Right atrium auricular region (tissue), 2 donors: Measurements from ENCODE around the gene KLF3. TPM values are rescaled to one million over a fixed set of nuclear protein-coding genes. Genes with fewer than 3 reads are reported as not detected.
A peak's percentile ranks its signal among the peaks of the same experiment; 100 is the strongest.

Experiments
- DNase-seq: peaks from one replicate; pipeline ENCODE4 v3.0.0-alpha.2; 2019; ENCODE audit warnings: low spot score
- H3K27ac ChIP-seq, 2 donors: fragments of 200-600 bp; sonication (generic); 1 replicate in 1 of 2; 2 replicates in 1 of 2; pipeline ENCODE4 v1.5.1; 2016 to 2019
- H3K27me3 ChIP-seq, 2 donors: fragments of 200-600 bp; sonication (generic); one replicate each; pipeline versions ENCODE4 v1.5.1 to v1.6.0; 2017 to 2019
- H3K36me3 ChIP-seq: fragments of 200-600 bp; sonication (generic); one replicate; pipeline ENCODE4 v1.5.1; 2016
- H3K4me1 ChIP-seq, 2 donors: fragments of 200-600 bp; sonication (generic); one replicate each; pipeline versions ENCODE4 v1.5.1 to v1.6.0; 2017 to 2019
- H3K4me3 ChIP-seq, 2 donors: fragments of 200-600 bp; sonication (generic); 1 replicate in 1 of 2; 2 replicates in 1 of 2; pipeline ENCODE4 v1.5.1; 2017 to 2019; ENCODE audit warnings: mild to moderate bottlenecking in 1 of 2, moderate library complexity in 1 of 2
- H3K9me3 ChIP-seq, 2 donors: fragments of 200-600 bp; sonication (generic); one replicate each; pipeline ENCODE4 v1.5.1; 2019
- CTCF ChIP-seq, 2 donors: fragments of 200-600 bp; sonication (generic); IDR thresholded peaks; one replicate each; pipeline ENCODE4 v1.5.1; 2019; ENCODE audit warnings: antibody characterized with exemption in 2 of 2
- total RNA-seq, 2 donors: library from RNA; depleted of rRNA; stranded (reverse); fragments of >200 nt; gene quantifications; one replicate each; pipeline ENCODE4 v1.1.0, GENCODE V29; 2016

Gene KLF3
- total RNA-seq, 2 donors from 2014 or later, result 22.6 to 28.8 TPM

GRCh38 chr4:38676986-38677385 lies 13.0 kb downstream of the KLF3 start:
- peaks cover 16% of the 10 kb centered on the region for H3K36me3 ChIP-seq
- H3K4me1 ChIP-seq, result peaks cover 0 to 82% of the 10 kb centered on the region in 2 donors
- TF ChIP-seq CTCF (IDR thresholded peaks at IDR 0.05), result no peak
- H3K4me3 ChIP-seq, result no peak overlapping the region
- DNase-seq, result no peak
- no peak overlapping the region for H3K27ac ChIP-seq
- H3K9me3 ChIP-seq, result no peaks in the 10 kb centered on the region
- H3K27me3 ChIP-seq, result no peaks in the 10 kb centered on the region

GRCh38 chr4:38677441-38677840 lies 13.4 kb downstream of the KLF3 start:
- H3K4me1 ChIP-seq, result peaks cover 0 to 79% of the 10 kb centered on the region in 2 donors
- H3K4me3 ChIP-seq, result no peak overlapping the region
- DNase-seq, result no peak
- H3K27ac ChIP-seq, result peak overlapping the region in 1 of 2 donors; percentile 39
- H3K27me3 ChIP-seq, result no peaks in the 10 kb centered on the region
- no peak for TF ChIP-seq CTCF (IDR thresholded peaks at IDR 0.05)
- no peaks in the 10 kb centered on the region for H3K9me3 ChIP-seq
- peaks cover 21% of the 10 kb centered on the region for H3K36me3 ChIP-seq

- H3K27me3 ChIP-seq, result no peaks in the 10 kb centered on the region
- DNase-seq, result no peak
- peaks cover 0 to 76% of the 10 kb centered on the region in 2 donors for H3K4me1 ChIP-seq
- no peaks in the 10 kb centered on the region for H3K9me3 ChIP-seq
- peak overlapping the region; percentile 39 to 43 for H3K27ac ChIP-seq
- no peak for TF ChIP-seq CTCF (IDR thresholded peaks at IDR 0.05)
- H3K4me3 ChIP-seq, result no peak overlapping the region
- H3K36me3 ChIP-seq, result peaks cover 22% of the 10 kb centered on the region
These were observed 14.1 kb downstream of the KLF3 start for GRCh38 chr4:38678078-38678477.

- Histone ChIP-seq H3K36me3 (peaks cover 22% of the 10 kb centered on the region), H3K27ac (no peak overlapping the region), H3K9me3 (no peaks in the 10 kb centered on the region), H3K4me1 (peaks cover 0 to 73% of the 10 kb centered on the region in 2 donors), H3K27me3 (no peaks in the 10 kb centered on the region), H3K4me3 (no peak overlapping the region)
- no peak for DNase-seq
- TF ChIP-seq CTCF (IDR thresholded peaks at IDR 0.05), result no peak
These were observed 15.9 kb downstream of the KLF3 start for GRCh38 chr4:38679921-38680320.

- Histone ChIP-seq H3K9me3 (no peaks in the 10 kb centered on the region), H3K27me3 (no peaks in the 10 kb centered on the region), H3K4me1 (peaks cover 0 to 71% of the 10 kb centered on the region in 2 donors), H3K36me3 (peaks cover 22% of the 10 kb centered on the region), H3K4me3 (no peak overlapping the region), H3K27ac (peak overlapping the region; percentile 12 to 49)
- no peak for TF ChIP-seq CTCF (IDR thresholded peaks at IDR 0.05)
- DNase-seq, result no peak
These were observed 17.4 kb downstream of the KLF3 start for GRCh38 chr4:38681281-38681991.

- peaks cover 0 to 71% of the 10 kb centered on the region in 2 donors for H3K4me1 ChIP-seq
- DNase-seq, result no peak
- peaks cover 22% of the 10 kb centered on the region for H3K36me3 ChIP-seq
- no peak for TF ChIP-seq CTCF (IDR thresholded peaks at IDR 0.05)
- H3K27me3 ChIP-seq, result no peaks in the 10 kb centered on the region
- no peak overlapping the region for H3K4me3 ChIP-seq
- no peaks in the 10 kb centered on the region for H3K9me3 ChIP-seq
- no peak overlapping the region for H3K27ac ChIP-seq
These were observed 18.3 kb downstream of the KLF3 start for GRCh38 chr4:38682336-38682735.
